T47D (cell line): ENCODE results near the gene SHROOM1.

Experiments used
- DNase-seq, 2 experiments: peaks; one replicate each; pipeline versions ENCODE4 v3.0.0 to v3.0.0-alpha.2; 2011 to 2012; ENCODE audit warnings: low read depth in 1 of 2, low spot score in 1 of 2
- JUND ChIP-seq: IDR thresholded peaks from 2 replicates; pipeline ENCODE4 v1.6.1; 2012; ENCODE audit warnings: low read depth
- in situ Hi-C: cut with HindIII; loops from 2 replicates; pipeline ENCODE4 v1.10.0; 2016; ENCODE audit warnings: low sequenced_read_pairs, low pct_unique_long_range_greater_than_20kb

SHROOM1 gene

DNA sequence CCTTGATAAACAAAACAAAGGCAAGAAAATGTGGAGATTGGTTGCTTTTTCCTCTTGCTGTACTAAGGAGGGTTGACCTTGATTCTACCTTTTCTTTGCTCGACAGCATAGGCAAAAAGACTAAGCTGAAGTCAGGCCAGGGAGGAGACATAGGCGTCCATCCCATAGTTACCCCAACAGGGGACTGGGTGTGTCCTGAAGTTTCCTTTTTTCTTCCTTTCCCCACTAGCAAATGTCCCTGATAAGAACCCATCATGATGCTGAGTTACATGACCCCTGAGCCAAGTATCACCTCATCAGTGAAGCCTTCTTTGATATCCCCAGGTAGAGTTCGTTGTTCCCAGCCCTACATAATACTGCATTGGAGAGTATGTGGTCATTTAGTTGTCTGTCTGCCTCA, 9.9 kb upstream of the SHROOM1 start:
- no peak for TF ChIP-seq JUND
- DNase-seq: no peak
- in situ Hi-C loops: no loop called here

DNA sequence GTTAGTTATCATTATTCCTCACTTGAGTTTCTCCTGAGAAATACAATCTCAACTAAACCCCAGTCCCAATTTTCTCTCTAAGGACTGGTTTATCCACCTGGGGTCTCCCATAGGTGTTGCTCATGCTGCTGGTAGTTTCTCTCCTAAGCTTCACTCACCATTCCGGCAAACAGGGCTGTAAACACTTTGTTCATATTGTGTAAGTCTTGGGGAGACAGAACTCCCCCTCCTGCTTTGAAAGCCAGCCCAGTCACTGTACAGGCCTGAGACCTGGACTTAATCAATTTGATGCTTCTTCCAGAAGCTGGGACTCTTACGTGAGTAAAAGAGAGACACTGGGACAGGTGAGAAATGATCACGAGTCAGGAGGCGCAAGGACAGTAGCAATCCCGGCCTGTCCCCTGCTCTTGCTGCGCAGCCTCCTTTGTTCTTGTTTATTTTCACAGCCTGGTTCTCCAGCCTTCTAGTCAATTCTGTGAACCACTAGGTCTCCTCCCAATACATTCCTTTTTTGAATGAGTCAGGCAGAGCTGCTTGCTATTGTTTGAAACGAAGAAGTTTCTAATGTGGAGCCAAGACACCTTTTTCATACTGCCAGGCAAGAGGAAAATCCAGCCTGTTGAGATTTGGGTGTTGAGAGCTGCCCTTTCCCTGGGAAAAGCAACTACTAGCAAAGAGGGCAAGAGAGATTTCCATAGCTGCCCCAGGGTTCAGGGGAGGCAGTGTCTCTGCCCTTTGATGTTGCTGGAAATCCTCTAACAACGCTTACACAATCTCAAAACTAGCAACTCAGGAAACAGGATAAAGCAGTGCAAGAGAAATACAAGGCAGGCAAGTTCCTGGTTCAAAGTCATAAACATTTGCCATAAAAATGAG, 9.2 kb upstream of the SHROOM1 start:
- in situ Hi-C loops: no loop called here
- peak in 1 of 2 experiments; percentile 18 for DNase-seq
- TF ChIP-seq JUND: no peak

DNA sequence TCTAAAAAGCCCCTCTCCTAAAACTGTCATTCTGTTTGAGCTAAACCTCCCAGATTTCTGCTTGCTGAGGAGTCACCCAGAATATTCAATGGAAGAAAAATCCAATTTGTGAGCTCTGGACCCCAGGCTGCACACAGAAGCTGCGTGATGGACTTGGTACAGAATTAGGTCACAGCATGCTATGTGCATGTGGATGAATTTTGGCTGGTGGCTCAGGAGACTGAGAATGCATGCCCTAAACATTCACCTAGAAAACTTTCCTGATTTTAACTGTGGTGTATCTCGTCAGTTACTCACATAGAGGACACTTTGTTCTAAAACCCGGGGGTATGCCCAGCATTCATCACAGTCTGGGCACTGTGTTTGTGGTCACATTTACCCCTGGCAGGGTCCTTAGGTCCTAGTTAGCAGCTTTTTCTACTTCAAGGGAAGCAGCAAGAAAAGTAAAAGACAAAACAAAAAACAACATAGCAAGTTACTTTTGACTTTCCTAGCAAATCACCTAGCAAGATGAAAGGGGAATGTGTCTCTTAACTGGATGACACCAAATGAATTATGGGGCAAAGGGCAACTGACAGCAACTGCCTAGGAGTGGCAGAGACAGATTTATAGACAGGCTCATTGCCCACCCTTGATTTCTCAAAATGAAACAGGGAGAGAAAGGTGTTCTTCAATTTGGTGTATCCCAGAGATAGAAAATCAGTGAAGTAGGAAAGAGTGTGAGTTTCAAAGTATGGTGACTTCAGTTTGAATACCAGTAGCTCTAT, 8.3 kb upstream of the SHROOM1 start:
- no peak for TF ChIP-seq JUND
- in situ Hi-C loops: no loop called here
- DNase-seq: no peak

DNA sequence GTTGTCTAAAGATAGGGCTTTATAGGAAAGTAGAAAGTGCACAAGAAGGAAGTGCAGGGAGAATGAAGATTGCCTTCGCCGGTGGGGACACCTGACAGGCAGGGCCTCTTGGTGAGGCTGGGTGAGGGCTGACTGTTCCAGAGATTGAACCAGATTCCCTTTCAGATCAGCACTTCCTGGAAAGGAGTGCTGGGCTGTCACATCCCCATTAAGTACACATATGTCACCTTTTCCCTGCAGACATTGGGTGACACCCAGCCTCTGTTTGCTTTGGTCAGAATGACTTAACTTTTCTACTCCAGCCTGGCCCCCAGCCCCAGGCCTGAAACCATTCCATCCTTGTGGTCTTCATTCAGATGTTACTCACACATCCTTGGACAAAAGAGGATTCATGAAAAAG, 7.4 kb upstream of the SHROOM1 start:
- no peak for TF ChIP-seq JUND
- in situ Hi-C loops: no loop called here
- peak in 1 of 2 experiments; percentile 51 for DNase-seq

DNA sequence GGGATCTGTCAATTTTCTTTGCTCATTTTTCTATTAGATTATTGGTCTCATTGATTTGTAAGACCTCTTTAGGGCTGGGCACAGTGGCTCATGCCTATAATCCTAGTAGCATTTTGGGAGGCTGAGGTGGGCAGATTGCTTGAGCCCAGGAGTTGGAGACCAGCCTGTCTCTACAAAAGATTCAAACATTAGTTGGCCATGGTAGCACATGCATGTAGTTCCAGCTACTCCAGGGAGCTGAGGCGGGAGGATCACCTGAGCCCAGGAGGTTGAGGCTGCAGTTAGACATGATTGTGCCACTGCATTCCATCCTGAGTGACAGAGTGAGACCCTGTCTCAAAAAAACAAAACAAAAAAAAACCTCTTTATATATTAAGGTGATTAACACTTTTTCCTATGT, 6.4 kb upstream of the SHROOM1 start:
- DNase-seq: no peak
- no peak for TF ChIP-seq JUND
- in situ Hi-C loops: no loop called here

DNA sequence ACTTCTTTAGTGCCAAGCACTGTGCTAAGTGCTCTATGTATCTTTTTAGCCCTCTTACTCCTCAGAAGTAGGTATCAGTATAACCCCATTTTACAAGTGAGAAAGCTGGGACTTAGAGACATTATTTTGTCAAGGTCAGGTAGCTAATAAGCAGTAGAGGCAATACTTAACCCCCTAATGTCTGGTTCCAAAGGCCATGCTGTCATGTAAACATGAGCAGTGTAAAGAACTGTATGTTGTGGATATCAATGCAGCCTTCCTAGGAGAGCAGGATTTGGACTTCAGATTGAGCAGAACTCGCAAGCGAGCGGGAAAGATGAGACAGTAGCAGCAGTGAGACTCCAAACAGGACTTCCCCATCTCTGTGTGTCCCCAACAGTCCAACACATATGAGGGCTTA, 3.6 kb upstream of the SHROOM1 start:
- no peak for TF ChIP-seq JUND
- in situ Hi-C loops: no loop called here
- DNase-seq: no peak

DNA sequence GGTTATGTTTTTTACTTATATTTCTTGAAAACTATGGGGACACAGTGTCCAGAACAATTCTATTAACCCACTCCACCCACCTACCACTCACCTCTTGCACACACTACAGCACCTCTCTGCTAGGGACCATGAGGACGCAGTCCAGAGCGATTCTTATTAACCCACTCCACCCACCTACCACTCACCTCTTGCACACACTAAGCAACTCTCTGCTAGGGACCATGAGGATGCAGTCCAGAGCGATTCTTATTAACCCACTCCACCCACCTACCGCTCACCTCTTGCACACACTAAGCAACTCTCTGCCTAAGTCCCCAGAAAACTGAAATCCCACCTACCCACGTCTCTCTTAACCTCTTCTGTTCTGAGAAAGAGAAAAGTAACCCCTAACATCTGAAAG, 2.2 kb upstream of the SHROOM1 start:
- no peak for DNase-seq
- in situ Hi-C loops: no loop called here
- TF ChIP-seq JUND: no peak

DNA sequence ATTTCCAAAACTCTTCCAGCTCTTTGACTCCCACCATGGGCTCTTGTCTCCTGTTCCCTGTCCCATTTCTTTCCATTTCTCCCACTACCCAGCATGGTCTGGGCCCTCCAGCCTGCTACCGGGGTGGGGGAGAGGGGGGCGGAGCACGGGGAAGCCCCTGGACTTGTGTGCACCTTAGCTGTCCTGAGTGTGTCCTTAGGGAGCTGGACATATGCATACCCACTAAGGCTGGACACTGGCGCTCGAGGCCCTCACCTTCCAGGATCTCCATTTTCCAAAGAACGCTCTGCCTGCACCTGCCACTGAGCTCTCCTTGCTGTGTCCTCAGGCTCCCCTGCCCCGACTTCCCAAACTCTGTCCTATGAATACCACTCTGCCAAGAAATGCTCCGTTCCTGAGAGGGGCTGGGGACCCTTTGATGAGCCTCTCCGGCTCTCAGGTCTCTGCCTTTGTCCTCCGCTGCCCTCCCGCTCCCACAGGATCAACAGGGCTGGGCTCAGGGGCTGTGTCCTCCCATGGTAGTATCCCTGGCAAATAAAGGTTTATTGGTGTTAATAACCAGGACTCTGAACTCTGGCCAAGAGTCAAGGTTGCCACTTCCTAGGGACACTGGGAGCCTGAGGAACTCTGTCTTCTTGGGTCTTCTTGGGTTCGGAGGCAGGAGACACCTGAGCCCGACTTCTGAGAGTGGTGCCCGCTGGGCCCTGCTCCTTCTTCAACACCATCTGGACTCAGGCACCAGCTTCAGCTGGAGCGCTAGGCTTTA, 831 bp upstream of the SHROOM1 start:
- in situ Hi-C loops: no loop called here
- TF ChIP-seq JUND: no peak
- no peak for DNase-seq

DNA sequence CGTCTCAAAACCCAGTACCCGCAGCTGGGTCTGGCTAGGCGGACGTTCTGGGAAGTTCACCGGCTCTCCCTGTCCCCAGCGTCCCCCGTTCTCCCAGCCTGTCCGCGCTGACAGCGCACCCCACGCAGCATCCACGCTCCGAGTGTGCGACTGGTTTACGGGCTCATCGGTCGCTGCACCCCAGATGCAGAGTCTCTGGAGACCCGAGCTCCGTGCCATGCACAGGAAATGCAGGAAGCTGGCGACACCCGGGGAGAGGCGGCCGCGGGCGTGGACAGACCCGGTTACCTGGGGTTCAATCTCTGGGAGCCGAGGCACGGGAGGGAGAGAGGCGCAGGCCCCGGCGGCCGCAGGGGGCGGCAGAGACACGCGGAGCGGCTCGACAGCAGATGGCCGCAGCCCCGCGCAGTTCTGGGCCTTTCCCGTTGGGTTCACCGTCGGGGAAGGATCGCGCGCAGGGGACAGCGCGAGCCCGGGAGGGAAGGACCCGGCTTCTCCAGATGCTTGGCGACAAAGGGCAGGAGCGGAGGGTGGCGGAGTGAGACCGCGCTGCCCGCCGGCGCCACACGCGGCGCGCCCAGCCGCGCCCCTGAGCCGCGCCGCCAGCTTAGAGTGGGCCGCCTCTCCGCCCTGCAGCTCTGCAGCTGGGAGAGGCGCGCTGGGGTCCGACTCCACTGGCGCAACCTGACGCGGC, 558 bp downstream of the SHROOM1 start:
- peak; percentile 82 to 98 for DNase-seq
- in situ Hi-C loops: no loop called here
- TF ChIP-seq JUND: no peak

DNA sequence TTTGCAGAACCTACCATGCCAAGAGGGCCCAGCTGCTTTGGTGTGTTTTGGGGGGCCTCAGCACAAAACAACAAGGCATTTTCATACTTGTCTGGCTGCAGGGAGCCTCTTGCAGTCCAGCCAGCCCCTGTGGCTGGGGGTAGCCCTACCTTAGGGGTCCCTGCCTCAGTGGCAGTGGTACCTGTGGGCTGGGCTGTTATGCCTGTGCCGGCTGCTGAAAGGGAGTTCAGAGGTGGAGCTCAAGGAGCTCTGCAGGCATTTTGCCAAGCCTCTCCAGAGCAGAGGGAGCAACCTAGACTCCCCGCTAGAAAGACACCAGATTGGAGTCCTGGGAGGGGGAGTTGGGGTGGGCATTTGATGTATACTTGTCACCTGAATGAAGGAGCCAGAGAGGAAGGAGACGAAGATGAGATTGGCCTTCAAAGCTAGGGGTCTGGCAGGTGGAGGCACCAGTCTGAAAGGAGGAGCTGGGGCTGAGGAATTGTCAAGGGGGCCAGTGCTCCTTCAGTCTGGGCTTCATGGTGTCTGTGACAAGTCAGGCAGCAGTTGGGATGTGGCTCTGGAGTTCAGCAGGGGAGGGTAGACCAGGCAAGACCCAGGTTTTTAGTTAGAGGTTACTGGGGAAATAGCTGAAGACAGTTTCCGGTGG, 1.5 kb downstream of the SHROOM1 start:
- in situ Hi-C loops: no loop called here
- no peak for DNase-seq
- no peak for TF ChIP-seq JUND

DNA sequence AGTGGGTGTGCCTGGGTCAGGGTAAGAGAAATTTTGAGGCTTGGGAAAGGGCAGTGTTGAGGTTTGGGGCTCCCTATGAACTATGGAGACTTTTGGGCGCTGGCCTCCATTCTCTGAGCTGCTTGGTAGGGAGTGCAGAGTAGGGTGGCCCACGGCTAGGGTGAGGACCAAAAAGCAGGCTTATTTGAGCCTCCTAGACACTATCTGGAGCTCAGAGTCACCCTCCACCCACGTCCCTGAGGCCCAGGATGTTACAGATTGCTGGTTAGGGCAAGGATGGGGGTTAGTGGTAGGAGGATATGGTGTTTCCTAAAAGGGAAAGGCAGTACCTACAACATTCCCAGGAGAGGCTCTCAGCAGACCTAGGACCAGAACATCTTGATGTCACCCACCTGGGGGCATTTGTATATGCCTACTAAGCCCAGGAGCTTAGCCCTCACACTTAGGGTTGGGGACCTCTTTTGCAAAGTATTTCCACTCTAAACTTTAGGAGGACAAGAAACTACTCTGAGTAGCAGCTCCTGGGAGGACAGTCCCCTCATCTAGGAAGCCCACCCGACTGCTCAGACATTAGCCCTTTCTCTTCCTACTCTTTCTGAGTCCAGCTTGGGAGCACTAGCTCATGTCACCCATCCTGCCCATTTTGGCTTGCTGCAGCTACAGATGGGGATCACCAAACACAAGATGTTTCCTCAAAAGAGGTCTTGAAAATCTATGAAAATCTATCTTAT, 2.3 kb downstream of the SHROOM1 start:
- no peak for DNase-seq
- in situ Hi-C loops: no loop called here
- no peak for TF ChIP-seq JUND
